ENCODE data around the gene FOXR1.
"Not testable (repeated sequence)": the region's sequence is repeated elsewhere in the genome, so short reads cannot be mapped to it uniquely, and the experiment has no call there.

The FOXR1 gene

DNA sequence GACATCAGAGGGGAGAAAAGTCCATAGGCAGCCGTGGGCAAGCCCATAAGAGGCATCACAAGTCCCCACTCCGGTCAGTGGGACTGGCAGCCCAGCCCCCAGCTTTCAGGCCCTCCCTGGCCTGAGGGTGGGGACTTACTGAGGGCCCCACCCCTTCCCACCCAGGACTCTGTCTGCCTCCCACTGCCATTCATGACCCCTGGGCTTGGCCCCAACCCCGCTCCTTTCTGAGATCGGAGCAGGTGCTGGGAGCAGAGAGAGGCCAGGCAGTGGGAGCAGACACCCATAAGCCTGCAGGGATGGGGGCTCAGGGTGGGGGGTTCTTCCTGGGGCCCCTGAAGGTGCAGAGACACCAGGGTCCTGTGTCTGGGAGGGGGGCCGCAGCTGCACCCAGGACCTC, 10.4 kb upstream of the FOXR1 start:
- no peaks in the 10 kb centered on the region; the same call in 1 of the 2 replicates for H3K4me1 ChIP-seq (ENCODE audit: insufficient read depth, low read length)
- H3K9me3 ChIP-seq (ENCODE audit: control insufficient read depth, insufficient read depth, low read length): no peaks in the 10 kb centered on the region
- H3K36me3 ChIP-seq (ENCODE audit: insufficient read depth, low read length): no peaks in the 10 kb centered on the region
- no peak overlapping the region for H3K9ac ChIP-seq (ENCODE audit: low read depth, low read length)

DNA sequence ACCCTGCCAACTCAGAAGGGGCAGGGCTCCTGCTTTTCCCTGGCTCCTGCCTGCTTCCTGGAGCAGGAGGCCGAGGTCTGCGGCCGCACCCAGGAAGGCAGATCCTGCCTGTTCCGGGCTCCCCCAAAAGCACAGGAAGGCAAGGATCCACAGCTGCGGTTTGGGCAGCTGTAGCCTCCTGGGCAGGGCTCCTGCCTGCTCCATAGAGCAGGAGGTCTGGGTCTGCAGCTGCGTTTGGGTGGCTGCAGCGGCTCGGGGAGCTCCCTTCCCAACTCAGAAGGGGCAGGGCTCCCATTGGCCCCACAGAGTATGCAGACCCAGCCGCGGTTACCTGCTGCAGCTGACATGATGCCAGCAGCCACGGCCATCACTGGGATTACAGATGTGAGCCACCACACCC, 10.0 kb upstream of the FOXR1 start:
- H3K9me3 ChIP-seq (ENCODE audit: control insufficient read depth, insufficient read depth, low read length): no peaks in the 10 kb centered on the region
- H3K9ac ChIP-seq (ENCODE audit: low read depth, low read length): no peak overlapping the region
- H3K4me1 ChIP-seq (ENCODE audit: insufficient read depth, low read length): no peaks in the 10 kb centered on the region; the same call in 1 of the 2 replicates
- no peaks in the 10 kb centered on the region for H3K36me3 ChIP-seq (ENCODE audit: insufficient read depth, low read length)

DNA sequence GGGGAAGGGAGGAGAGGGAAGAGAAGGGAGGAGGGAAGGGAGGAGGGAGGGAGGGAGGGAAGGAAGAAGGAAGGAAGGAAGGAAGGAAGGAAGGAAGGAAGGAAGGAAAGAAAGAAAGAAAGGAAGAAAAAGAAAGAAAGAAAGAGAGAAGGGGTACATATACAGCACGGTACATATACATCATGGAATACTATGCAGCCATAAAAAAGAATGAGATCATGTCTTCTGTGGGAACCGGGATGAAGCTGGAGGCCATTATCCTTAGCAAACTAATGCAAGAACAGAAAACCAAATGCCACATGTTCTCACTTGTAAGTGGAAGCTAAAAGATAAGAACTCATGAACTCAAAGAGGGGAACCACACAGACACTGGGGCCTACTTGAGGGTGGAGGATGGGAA, 2.1 kb upstream of the FOXR1 start:
- H3K9ac ChIP-seq (ENCODE audit: low read depth, low read length); H3K9me3 ChIP-seq (ENCODE audit: control insufficient read depth, insufficient read depth, low read length); H3K36me3 ChIP-seq (ENCODE audit: insufficient read depth, low read length); H3K4me1 ChIP-seq (ENCODE audit: insufficient read depth, low read length): not testable (repeated sequence)

DNA sequence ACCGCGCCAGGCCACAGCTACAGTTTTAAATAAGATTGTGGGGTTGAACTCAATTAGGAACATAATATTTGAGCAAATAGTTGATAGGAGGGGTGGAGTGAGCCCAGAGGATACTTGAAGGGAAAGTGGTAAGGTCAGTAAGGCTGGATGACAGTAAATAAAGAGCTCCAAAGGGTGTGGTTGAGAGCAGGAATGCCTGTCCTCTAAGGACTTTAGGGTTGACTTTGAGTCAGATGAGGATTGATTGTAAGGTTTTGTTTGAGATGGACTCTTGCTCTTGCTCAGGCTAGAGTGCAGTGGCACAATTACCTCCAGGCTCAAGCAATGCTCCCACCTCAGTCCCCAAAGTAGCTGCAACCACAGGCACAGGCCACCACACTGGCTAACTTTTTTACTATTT, 2.4 kb downstream of the FOXR1 start:
- Histone ChIP-seq H3K36me3 (ENCODE audit: insufficient read depth, low read length) (no peaks in the 10 kb centered on the region), H3K4me1 (ENCODE audit: insufficient read depth, low read length) (peaks cover 6% of the 10 kb centered on the region), H3K9me3 (ENCODE audit: control insufficient read depth, insufficient read depth, low read length) (no peaks in the 10 kb centered on the region), H3K9ac (ENCODE audit: low read depth, low read length) (no peak overlapping the region)

DNA sequence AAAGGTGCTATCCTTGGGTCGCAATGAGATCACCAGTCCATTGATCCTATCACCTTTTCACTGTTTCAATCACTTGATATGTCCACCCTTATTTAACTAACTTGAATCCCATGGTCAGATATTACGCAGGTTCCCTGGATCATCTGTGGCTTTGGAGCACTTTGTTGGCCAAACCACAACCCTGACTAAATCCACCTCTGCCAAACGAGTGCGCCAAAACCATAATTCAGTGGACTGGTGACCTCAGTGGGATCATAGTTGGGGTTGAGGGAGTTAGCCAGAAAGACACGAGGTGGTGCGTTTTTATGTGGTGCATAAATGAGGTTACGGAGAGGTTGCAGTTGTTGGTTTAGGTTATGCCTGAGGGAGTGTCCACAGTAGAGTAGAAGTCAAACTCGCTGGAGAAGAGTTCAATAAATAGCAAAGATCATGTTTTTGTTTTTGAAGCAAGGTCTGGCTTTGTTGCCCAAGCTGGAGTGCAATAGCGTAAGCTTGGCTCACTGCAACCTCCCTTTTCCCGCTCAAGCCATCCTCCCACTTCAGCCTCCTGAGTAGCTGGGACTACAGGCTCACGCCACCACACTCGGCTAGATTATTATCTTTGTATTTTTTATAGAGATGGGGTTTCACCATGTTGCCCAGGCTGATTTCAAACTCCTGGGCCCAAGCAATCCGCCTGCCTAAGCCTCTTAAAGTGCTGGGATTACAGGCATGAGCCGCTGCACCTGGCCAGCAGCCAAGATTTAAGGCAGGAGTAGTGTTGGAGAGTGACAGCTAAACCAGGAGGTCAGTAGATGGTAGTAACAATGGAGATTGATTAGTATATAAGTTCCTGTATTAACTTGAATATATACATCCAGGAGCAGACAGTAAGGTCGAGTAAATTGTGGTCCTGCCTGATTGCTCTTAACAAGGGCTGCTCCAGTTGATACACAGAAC, 4.5 kb downstream of the FOXR1 start:
- Histone ChIP-seq H3K9ac (ENCODE audit: low read depth, low read length) (no peak overlapping the region), H3K4me1 (ENCODE audit: insufficient read depth, low read length) (peaks cover 18% of the 10 kb centered on the region), H3K36me3 (ENCODE audit: insufficient read depth, low read length) (no peaks in the 10 kb centered on the region), H3K9me3 (ENCODE audit: control insufficient read depth, insufficient read depth, low read length) (no peaks in the 10 kb centered on the region)

DNA sequence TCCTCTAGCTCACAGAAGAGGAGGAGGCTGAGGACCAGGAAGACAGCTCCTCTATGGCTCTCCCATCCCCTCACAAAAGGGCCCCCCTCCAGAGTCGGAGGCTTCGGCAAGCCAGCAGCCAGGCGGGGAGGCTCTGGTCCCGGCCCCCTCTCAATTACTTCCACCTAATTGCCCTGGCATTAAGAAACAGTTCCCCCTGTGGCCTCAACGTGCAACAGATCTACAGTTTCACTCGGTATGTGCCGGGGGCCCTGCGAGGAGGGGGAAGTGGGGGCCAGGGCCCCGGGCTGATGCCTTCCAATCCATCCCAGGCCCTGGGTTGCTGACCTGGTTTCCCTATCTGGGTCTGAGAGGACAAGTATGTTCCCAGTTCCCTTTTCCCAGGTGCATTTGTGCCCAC, 7.9 kb downstream of the FOXR1 start:
- H3K36me3 ChIP-seq (ENCODE audit: insufficient read depth, low read length): no peaks in the 10 kb centered on the region
- H3K4me1 ChIP-seq (ENCODE audit: insufficient read depth, low read length): peaks cover 18% of the 10 kb centered on the region
- H3K9me3 ChIP-seq (ENCODE audit: control insufficient read depth, insufficient read depth, low read length): no peaks in the 10 kb centered on the region
- no peak overlapping the region for H3K9ac ChIP-seq (ENCODE audit: low read depth, low read length)

DNA sequence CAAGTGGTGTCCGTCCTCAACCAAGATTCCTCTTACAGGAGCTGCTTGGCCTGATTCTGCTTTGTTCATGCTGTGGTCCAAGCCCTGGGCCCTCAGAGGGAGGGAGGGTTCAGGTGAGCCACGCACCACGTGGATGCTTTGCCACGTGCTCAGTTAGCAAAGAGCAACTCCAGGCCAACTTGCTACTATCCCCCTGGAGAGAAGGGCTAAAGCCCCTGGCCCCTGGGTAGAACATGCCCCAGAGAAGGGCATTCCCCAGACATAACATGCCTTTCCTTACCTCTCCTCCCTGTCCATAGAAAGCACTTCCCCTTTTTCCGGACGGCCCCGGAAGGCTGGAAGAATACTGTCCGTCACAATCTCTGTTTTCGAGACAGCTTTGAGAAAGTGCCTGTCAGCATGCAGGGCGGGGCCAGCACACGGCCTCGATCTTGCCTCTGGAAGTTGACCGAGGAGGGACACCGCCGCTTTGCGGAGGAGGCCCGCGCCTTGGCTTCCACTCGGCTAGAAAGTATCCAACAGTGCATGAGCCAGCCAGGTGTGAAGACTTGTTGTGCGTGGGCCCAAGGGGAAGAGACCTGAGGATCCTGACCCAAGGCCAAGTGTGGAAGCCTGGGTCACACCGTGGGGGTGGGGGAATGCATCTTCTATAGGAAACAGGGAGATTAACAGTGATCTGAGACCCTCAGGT, 8.8 kb downstream of the FOXR1 start:
- Histone ChIP-seq H3K9me3 (ENCODE audit: control insufficient read depth, insufficient read depth, low read length) (no peaks in the 10 kb centered on the region), H3K4me1 (ENCODE audit: insufficient read depth, low read length) (peaks cover 18% of the 10 kb centered on the region), H3K9ac (ENCODE audit: low read depth, low read length) (peak overlapping the region; percentile 7; the same call in 1 of the 2 replicates), H3K36me3 (ENCODE audit: insufficient read depth, low read length) (no peaks in the 10 kb centered on the region)

DNA sequence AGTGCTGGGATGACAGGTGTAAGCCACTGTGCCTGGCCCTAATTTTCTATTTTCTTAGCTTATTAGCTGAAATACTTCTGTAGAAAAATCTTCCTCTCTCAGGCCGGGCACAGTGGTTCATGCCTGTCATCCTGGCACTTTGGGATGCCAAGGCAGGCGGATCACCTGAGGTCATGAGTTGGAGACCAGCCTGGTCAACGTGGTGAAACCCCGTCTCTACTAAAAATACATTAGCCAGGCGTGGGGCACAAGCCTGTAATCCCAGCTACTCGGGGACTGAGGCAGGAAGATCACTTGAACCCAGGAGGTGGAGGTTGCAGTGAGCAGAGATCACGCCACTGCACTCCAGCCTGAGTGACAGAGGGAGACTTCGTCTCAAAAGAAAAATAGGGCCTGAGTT, 12.8 kb downstream of the FOXR1 start:
- not testable (repeated sequence) for H3K9ac ChIP-seq (ENCODE audit: low read depth, low read length); H3K4me1 ChIP-seq (ENCODE audit: insufficient read depth, low read length); H3K9me3 ChIP-seq (ENCODE audit: control insufficient read depth, insufficient read depth, low read length); H3K36me3 ChIP-seq (ENCODE audit: insufficient read depth, low read length)

DNA sequence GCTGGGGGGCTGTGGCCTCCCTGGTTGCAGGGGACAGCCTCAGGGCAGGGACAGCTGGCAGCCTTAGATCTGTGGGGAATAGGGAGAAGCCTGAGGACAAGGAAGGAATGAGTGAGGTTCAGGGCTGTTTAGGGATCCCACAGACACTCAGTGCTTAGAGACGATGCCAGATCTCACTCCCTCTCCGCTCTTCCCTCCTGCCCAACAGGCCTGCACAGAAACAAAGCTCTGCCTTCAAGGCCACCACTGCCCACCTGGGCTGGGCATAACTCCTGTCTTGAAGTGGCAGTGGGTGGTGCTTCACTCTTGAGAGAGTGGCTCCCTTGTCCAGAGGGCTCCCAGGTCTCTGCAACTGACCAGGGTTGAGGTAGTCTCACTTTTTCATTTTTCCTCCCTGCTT, 13.3 kb downstream of the FOXR1 start:
- Histone ChIP-seq H3K9me3 (ENCODE audit: control insufficient read depth, insufficient read depth, low read length) (no peaks in the 10 kb centered on the region), H3K36me3 (ENCODE audit: insufficient read depth, low read length) (no peaks in the 10 kb centered on the region), H3K4me1 (ENCODE audit: insufficient read depth, low read length) (peaks cover 5% of the 10 kb centered on the region), H3K9ac (ENCODE audit: low read depth, low read length) (no peak overlapping the region)

DNA sequence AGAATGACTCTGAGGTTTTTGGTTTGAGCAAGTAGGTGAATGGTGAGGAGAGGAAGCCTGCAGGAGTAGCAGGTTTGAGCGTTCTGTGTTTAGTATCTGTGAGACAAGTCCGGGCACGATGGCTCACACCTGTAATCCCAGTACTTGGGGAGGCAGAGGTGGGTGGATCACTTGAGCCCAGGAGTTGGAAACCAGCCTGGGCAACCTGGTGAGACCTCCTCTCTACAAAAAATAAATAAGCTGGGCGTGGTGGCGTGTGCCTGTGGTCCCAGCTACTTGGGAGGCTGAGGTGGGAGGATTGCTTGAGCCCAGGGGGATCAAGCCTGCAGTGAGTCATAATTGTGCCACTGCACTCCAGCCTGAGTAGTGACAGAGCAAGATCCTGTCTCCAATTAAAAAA, 16.7 kb downstream of the FOXR1 start:
- Histone ChIP-seq H3K9me3 (ENCODE audit: control insufficient read depth, insufficient read depth, low read length) (no peaks in the 10 kb centered on the region), H3K36me3 (ENCODE audit: insufficient read depth, low read length) (no peaks in the 10 kb centered on the region), H3K9ac (ENCODE audit: low read depth, low read length) (no peak overlapping the region), H3K4me1 (ENCODE audit: insufficient read depth, low read length) (no peaks in the 10 kb centered on the region; the same call in 1 of the 2 replicates)

DNA sequence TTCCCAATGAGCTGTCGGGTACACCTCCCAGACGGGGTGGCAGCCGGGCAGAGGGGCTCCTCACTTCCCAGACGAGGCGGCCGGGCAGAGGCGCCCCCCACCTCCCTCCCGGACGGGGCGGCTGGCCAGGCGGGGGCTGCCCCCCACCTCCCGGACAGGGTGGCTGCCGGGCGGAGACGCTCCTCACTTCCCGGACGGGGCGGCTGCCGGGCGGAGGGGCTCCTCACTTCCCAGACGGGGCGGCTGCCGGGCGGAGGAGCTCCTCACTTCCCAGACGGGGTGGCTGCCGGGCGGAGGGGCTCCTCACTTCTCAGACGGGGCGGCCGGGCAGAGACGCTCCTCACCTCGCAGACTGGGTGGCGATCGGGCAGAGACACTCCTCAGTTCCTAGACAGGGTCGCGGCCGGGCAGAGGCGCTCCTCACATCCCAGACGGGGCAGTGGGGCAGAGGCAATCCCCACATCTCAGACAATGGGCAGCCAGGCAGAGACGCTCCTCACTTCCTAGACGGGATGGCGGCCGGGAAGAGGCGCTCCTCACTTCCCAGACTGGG, 20.0 kb downstream of the FOXR1 start:
- not testable (repeated sequence) for H3K36me3 ChIP-seq (ENCODE audit: insufficient read depth, low read length); H3K4me1 ChIP-seq (ENCODE audit: insufficient read depth, low read length); H3K9ac ChIP-seq (ENCODE audit: low read depth, low read length); H3K9me3 ChIP-seq (ENCODE audit: control insufficient read depth, insufficient read depth, low read length)

DNA sequence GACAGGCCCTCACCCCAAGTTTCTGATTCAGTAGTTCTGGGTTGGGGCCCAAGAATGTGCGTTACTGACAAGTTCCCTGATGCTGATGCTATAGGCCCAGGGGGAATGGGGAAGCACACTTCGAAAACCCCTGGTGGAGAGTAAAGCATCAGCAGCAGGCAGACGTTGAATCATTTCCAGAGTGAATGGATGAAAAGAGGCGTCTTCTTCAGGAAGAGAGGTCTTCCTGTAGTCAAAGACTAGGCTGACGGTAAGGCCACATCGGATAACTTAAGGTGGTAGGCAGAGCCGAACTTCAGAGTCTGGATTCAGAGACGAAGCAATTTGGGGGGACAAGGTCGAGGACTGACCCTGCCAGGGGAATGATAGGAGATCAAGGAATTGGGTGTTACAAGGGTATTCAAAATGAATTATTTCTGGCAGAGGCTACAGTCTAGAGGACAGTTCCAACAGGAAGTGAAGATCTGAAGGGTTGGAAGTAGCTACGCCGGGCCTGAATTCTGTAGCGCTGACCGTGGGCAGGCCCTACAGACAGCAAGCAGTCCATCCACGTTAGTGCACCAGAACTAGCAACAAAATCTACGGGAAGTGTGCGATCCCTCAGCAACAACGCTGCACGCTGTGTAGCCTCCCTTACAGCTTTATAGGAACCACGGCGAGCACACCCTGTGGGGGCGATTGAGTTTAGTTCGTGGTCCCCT, 25.5 kb downstream of the FOXR1 start:
- Histone ChIP-seq H3K4me1 (ENCODE audit: insufficient read depth, low read length) (peaks cover 10% of the 10 kb centered on the region; the same call in 1 of the 2 replicates), H3K36me3 (ENCODE audit: insufficient read depth, low read length) (peaks cover 15% of the 10 kb centered on the region), H3K9me3 (ENCODE audit: control insufficient read depth, insufficient read depth, low read length) (no peaks in the 10 kb centered on the region), H3K9ac (ENCODE audit: low read depth, low read length) (peak overlapping the region; percentile 88)

DNA sequence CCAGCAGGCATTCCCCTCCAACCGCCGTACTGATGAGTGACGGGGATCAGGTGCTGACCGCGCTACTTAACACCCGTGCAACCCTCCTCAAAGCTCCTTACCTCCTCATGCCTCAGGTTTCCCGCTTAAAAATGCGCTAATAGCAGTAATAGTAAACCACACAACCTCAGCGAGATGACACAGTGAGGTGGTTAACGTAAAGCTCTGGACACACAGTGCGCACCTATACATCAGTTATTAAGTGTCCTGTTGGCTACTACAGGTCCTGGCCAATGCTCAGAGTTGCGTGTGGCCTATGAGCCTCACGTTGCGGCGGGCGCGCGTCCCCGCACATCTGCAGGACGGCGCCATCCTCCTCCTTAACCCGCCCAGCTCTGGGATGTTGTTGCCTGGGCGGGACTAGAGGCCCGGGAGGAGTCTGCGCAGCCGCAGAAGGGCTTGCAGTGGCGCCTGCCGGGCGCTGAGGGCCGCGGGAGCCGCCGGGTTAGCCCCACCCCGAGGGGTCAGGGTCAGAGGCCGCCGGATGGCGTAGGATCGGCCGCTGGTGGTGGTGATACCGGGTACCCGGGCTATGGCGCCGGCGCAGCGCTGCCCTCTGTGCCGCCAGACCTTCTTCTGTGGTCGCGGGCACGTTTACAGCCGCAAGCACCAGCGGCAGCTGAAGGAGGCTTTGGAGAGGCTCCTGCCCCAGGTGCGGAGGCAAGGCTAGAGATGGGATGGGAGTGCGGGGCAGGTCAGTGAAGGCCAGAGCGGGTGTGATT, 26.2 kb downstream of the FOXR1 start, which contains the start of gene CENATAC:
TSS of gene CENATAC (plus strand) at position 512 of the 761 bp plus-strand sequence. CDS start at position 572, 60 bp downstream.
- Histone ChIP-seq H3K36me3 (ENCODE audit: insufficient read depth, low read length) (peaks cover 15% of the 10 kb centered on the region), H3K9me3 (ENCODE audit: control insufficient read depth, insufficient read depth, low read length) (no peaks in the 10 kb centered on the region), H3K4me1 (ENCODE audit: insufficient read depth, low read length) (peaks cover 10% of the 10 kb centered on the region; the same call in 1 of the 2 replicates), H3K9ac (ENCODE audit: low read depth, low read length) (peak within 1 kb of the TSS; percentile 88)

DNA sequence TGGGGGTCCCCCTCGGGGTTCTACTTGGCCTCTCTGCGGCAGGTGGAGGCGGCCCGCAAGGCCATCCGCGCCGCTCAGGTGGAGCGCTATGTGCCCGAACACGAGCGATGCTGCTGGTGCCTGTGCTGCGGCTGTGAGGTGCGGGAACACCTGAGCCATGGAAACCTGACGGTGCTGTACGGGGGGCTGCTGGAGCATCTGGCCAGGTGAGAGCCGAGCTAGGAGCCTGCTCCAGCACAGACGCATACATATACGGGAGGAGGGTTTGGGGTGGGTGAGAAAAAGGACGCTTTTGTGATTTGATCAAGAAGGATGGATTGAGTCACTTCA, 26.8 kb downstream of the FOXR1 start:
- H3K4me1 ChIP-seq (ENCODE audit: insufficient read depth, low read length): peaks cover 10% of the 10 kb centered on the region; the same call in 1 of the 2 replicates
- peaks cover 19% of the 10 kb centered on the region for H3K36me3 ChIP-seq (ENCODE audit: insufficient read depth, low read length)
- no peaks in the 10 kb centered on the region for H3K9me3 ChIP-seq (ENCODE audit: control insufficient read depth, insufficient read depth, low read length)
- peak overlapping the region; percentile 88 for H3K9ac ChIP-seq (ENCODE audit: low read depth, low read length)
